ENCODE results near the gene TIPARP. TPM values are rescaled to one million over a fixed set of nuclear protein-coding genes. Genes with fewer than 3 reads are reported as not detected.

The TIPARP gene
- total RNA-seq, 6 experiments from 2014 or later, result 10.2 to 19.5 (median 16.4) TPM

GRCh38 chr3:156638271-156638670 is 36.1 kb upstream of the TIPARP start:
- no peak for DNase-seq
- Histone ChIP-seq H3K27me3 (no peaks in the 10 kb centered on the region), H3K4me1 (no peaks in the 10 kb centered on the region), H3K4me3 (no peak overlapping the region), H3K36me3 (no peaks in the 10 kb centered on the region), H3K9me3 (no peaks in the 10 kb centered on the region), H3K27ac (no peak overlapping the region)
- intact Hi-C loops (cut with DNase I), result no loop called here
- no peak for ATAC-seq
- TF ChIP-seq POLR2A (IDR thresholded peaks at IDR 0.05), result no peak
- no peak for TF ChIP-seq CTCF (IDR thresholded peaks at IDR 0.05)
- 82% methylated on average over 3 of the region's 4 CpGs for WGBS (ENCODE audit: insufficient coverage, low coverage, low lambda C conversion rate, missing lambda C conversion rate)

- no peaks in the 10 kb centered on the region for H3K27me3 ChIP-seq
- no peak overlapping the region for H3K4me3 ChIP-seq
- H3K4me1 ChIP-seq, result no peaks in the 10 kb centered on the region
- DNase-seq, result no peak
- intact Hi-C loops (cut with DNase I), result no loop called here
- no peaks in the 10 kb centered on the region for H3K36me3 ChIP-seq
- ATAC-seq, result no peak
- no peaks in the 10 kb centered on the region for H3K9me3 ChIP-seq
- no peak for TF ChIP-seq CTCF (IDR thresholded peaks at IDR 0.05)
- no peak for TF ChIP-seq POLR2A (IDR thresholded peaks at IDR 0.05)
- no peak overlapping the region for H3K27ac ChIP-seq
Measured at GRCh38 chr3:156639414-156640023, 34.9 kb upstream of the TIPARP start.

GRCh38 chr3:156641618-156641975 is 32.8 kb upstream of the TIPARP start:
- no peaks in the 10 kb centered on the region for H3K4me1 ChIP-seq
- H3K9me3 ChIP-seq, result no peaks in the 10 kb centered on the region

GRCh38 chr3:156642750-156643728 is 31.4 kb upstream of the TIPARP start:
- TF ChIP-seq POLR2A (IDR thresholded peaks at IDR 0.05) (no peak), CTCF (IDR thresholded peaks at IDR 0.05) (no peak)
- Histone ChIP-seq H3K36me3 (no peaks in the 10 kb centered on the region), H3K4me3 (no peak overlapping the region), H3K9me3 (no peaks in the 10 kb centered on the region), H3K4me1 (no peaks in the 10 kb centered on the region), H3K27me3 (no peaks in the 10 kb centered on the region), H3K27ac (no peak overlapping the region)
- ATAC-seq, result peak in 1 of 4 donors; percentile 19
- WGBS (ENCODE audit: insufficient coverage, low coverage, low lambda C conversion rate, missing lambda C conversion rate), result 58% methylated on average over 6 of the region's 8 CpGs
- intact Hi-C loops (cut with DNase I), result no loop called here
- DNase-seq, result no peak

More at GRCh38 chr3:156641618-156641975, 32.8 kb upstream of the TIPARP start:
- no peak for TF ChIP-seq POLR2A (IDR thresholded peaks at IDR 0.05)
- no peak for TF ChIP-seq CTCF (IDR thresholded peaks at IDR 0.05)
- ATAC-seq (no peak), DNase-seq (no peak)
- no peaks in the 10 kb centered on the region for H3K27me3 ChIP-seq
- H3K4me3 ChIP-seq, result no peak overlapping the region
- no peaks in the 10 kb centered on the region for H3K36me3 ChIP-seq
- no peak overlapping the region for H3K27ac ChIP-seq
- 33% methylated on average over 1 of the region's 1 CpG for WGBS (ENCODE audit: insufficient coverage, low coverage, low lambda C conversion rate, missing lambda C conversion rate)
- intact Hi-C loops (cut with DNase I), result no loop called here

Measured in right lobe of liver (tissue), 6 donors.